HG03521 (cell line): ENCODE results near the gene C3orf18.
"Not testable (repeated sequence)": the region's sequence is repeated elsewhere in the genome, so short reads cannot be mapped to it uniquely, and the experiment has no call there.

Source experiments
- ATAC-seq: cut with Tn5 transposase; IDR thresholded peaks from one replicate; pipeline ENCODE4 v1.9.1; 2021; ENCODE audit warnings: mild to moderate bottlenecking, moderate library complexity; ENCODE audit not compliant: unreplicated experiment

Gene C3orf18

GRCh38 chr3:50525191-50525910, 42.2 kb downstream of the C3orf18 start:
- ATAC-seq: no peak

GRCh38 chr3:50524746-50525145, 42.8 kb downstream of the C3orf18 start:
- no peak for ATAC-seq

DNA sequence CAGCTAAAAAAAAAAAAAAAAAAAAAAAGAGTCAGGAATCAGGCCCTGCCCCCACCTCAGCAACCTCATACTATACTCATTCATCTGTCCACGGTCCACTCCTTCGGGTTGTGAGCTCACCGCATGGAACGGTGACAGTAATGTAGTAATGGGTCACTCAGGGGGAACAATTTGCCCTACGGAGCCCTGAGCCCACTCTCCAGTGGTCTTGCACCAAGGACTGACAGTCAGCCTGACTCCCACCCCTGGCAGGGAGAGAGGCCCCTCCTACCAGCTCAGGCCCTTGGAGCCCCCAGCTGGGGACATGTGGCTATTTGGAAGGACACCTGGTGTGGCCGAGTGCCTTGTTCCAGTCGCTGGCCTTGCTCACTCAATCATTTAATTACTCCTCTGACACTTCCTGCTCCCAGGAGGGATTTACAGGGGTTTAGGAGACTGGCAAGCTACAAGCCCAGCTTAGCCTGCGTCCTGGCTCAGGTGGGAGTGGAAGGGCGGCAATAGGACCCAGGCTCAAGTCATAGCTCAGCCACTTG, 44.2 kb downstream of the C3orf18 start:
- no peak for ATAC-seq

DNA sequence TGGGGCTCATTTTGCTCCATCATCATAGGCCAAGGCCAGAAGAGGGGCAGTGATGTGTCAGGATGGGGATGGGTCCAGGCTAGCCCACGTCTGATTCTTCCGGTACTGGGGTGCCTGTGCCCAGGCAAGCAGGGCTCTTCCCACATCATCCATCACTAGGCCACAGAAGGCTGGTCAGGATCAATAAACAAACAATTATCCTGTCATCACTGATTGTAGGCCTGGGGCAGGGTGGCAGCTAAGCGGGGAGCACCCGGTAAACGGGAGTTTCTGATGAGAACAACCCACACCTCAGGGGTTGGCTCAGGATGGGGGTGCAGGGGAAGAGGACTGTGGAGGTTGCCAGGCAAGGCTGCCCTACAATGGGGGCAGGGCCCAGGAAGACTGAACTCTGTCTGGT, 46.0 kb downstream of the C3orf18 start:
- no peak for ATAC-seq

DNA sequence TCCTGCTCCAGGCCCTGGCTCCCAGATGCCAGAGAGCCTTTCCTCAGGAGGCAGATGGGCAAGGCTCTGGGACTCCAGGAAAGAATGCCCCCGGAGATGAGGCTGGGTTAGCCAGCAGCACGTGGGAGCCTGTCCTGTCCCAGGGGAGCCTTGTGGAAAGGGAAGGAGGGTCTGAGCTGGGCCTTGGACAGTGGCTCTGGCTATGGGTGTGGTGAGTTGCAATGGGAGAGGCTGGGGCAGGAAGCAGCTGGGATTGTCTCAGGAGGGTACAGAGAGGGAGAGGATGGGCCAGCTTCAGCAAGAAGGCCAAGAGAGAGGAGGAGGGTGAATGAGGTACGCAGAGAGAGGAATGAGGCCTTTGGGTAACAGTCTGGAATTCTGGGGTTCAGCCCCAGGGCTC, 46.7 kb downstream of the C3orf18 start:
- no peak for ATAC-seq

GRCh38 chr3:50519471-50520089, 48.0 kb downstream of the C3orf18 start:
- ATAC-seq: no peak

GRCh38 chr3:50518436-50518835, 49.1 kb downstream of the C3orf18 start:
- no peak for ATAC-seq

DNA sequence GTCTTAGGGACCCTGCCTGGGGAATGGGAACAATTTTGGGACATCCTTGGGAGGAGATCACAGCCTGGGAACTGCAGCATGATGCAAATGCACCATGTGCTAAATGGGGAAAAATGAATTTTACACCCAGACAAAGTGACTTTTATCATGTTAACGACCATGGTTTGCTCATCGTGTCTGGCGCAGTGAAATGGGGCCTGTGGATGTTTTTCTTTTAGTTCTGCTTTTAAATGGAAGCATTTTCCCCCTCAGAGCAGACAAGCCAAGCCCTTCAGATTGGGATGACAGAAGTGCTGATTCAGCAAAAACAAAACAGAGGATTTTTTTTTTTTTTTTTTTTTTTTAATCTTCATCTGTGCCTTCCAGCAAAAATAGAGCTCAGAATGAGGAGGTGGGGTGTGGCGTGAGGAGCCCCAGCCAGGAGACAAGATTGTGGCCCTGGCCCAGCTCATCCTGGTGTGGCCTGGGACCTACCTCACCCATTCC, 49.8 kb downstream of the C3orf18 start:
- ATAC-seq: no peak

DNA sequence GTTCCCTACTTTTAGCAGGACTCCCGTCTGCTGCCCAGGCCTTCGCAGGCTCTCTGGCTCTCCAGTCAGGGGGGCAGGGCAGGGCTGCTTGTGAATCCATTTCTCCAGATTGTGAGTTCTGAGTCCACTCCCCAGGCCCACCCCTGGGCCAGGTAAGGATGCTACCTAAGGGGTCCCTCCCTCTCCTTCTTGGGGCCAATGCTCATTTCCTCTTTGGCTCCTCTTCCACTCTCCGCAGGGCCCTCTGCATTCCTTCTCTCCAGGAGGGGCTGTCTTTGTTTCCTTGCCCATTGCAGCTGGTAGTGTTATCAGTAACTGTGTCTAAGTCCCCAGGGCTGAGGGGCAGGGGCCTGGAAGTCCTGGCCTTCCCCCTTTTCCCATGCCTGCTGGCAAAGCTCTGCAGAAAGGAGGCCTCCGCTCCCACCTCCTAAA, 51.1 kb downstream of the C3orf18 start:
- no peak for ATAC-seq

DNA sequence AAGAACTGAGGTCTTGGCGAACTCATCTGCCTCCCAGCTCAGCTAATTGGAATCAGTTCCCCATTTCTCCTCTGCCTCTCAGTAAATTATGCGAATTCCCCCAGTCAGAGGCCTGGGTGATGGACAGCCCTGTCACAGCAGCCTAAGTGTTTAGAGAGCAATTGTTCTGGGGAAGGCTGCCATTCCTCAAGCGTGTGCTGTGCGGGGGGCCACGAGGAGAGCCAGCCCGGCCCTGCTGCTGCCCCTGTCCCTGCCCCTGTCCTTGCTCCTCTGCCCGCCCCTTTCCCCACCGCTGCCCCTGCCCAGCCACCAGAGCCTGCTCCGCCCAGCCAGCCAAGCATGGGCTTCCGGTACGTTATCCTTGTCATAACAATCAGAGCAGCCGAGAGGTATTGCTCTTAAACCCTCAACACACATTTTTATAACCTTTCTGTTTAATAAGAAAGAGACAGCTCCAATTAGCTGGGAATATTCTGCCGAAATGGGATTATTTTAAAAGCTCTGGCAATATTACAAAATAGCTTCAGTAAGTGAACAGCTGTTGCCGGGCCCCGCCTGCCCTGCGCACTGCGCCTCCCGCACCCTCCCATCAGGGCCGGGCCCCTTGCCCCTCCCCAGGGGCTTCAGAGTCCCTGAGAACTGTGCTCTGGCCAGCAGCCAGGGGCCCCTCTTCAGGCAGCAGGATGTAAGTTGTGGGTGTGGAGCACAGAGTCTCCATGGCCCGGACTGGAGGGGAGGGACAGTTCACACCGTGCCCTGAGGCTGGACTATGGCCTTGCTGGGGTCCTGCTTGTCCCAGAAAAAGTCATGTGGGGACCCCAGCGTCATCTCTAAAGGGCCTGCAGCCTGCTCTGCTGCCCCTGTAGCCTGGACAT, 51.7 kb downstream of the C3orf18 start:
- ATAC-seq: no peak

- not testable (repeated sequence) for ATAC-seq
These were observed 54.6 kb downstream of the C3orf18 start for GRCh38 chr3:50512908-50513307.

GRCh38 chr3:50512131-50512530, 55.4 kb downstream of the C3orf18 start:
- no peak for ATAC-seq

- no peak for ATAC-seq
These were observed 57.2 kb downstream of the C3orf18 start for GRCh38 chr3:50510325-50510724.

DNA sequence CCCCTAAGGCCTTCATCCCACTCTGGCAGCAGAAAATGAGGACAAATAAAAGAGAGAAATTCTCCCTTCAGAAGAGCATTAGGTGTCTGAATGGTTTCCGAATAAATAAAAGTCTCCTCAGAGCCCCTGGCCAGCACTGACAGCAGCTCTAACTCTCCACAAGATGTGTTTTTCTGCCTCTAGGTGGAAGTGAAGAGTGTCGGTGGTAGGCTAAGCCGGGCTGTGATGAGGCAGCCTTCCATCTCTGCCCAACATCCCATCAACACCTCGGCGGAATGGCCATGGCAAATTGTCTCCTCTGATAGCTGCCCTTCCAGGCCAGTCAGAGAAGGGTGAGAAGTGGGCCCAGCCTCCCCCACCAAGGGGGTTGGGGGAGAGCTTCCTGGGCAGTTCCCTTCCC, 57.8 kb downstream of the C3orf18 start:
- no peak for ATAC-seq

GRCh38 chr3:50508821-50509220, 58.7 kb downstream of the C3orf18 start:
- no peak for ATAC-seq
